ENCODE data around the gene SMYD1.

SMYD1 gene

DNA sequence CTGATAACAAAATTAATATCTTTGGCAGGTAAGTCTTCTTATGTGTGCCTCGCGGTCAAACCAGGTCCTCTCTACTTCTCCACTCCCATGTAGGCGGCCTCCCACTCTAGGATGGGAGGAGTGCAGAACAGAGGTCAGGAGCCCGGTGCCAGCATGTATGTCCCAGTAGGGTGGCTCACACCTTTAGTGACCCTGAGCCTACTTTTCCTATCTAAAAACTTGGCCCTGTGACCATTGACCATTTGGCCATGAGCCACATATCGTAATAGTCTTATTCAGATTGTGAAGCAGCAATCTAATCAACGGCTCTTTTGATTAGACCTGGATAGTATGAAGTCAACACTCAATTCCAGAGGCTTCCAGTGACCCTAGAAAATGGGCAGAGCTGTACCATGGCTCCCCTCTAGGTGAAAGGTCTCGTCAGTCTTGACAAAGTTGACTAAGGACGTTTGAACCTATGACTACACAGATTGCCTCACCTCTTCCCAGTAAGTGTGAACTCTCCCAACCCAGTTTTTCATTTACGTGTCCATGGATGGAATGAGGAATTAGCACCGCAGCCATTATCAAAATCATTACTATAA is 77.4 kb downstream of the SMYD1 start:
- no peak for DNase-seq (ENCODE audit: low read depth)

DNA sequence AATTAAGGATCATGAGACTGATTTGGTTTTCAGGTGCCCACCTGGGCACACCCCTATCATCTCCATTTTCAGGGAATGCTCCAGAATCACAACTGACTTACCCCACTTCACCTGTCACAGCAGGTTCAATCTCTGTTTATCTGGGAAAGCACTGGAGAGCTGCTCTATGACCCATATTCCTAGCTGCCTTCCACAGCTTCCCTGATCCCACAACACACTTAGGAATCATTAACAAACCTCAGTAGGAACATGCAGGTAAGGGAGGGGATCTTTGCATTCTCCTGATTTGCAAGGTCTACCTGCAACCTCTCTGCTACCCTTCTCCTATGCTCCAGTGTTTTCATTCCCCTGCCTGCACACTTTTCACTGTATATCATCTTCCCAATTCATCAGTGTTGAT is 79.0 kb downstream of the SMYD1 start:
- no peak for DNase-seq (ENCODE audit: low read depth)

DNA sequence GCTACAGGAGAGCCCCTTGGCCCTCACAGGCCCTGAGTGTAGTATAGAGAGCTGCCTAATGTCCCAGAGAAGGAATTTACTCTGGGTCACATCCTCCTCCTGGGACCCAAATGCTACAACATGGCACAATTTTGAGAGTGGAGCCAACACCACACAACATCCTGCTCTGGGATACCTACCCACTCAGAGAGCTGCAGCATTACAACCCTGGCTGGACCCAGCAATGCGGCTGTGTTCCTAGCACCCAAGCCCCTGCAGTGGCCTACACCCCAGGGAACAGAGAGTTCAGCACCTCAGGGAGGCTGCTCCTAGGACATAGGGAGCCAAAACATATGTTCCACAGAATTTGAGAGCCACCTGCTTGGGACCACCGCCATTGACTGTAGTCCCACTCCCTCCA is 79.5 kb downstream of the SMYD1 start:
- no peak for DNase-seq (ENCODE audit: low read depth)

DNA sequence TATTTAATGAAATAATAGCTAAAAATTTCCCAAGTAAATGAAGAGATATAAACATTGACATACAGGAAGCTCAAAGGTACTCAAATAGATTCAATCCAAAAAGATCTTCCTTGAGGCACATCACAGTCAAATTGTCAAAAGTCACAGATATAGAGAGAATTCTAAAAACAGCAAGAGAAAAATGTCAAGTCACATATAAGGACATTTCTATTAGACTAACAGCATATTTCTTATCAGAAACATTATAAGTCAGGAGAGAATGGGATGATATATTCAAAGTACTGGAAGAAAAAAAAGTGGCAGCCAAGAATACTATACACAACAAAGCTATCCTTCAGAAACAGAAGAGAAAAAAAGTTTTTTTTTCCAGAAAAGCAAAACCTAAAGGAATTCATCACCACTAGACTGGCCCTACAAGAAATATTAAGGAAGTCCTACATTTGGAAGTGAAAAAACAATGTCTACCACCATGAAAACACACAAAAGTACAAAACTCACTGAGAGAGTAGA is 81.4 kb downstream of the SMYD1 start:
- DNase-seq (ENCODE audit: low read depth) = no peak

DNA sequence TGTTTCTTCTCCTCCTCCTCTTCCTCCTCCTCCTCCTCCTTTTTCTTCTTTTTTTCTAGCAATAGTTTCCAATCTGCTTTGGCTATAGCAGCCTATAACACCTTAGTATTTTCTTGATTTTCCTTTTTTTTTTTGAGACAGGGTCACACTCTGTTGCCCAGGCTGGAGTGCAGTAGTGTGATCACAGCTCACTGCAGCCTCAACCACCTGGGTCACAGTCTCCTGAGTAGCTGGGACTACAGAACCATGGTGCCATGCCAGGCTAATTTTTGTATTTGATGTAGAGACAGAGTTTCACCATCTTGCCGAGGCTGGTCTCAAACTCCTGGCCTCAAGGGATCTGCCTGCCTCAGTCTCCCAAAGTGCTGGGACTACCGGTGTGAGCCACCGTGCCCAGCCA is 91.9 kb downstream of the SMYD1 start:
- DNase-seq (ENCODE audit: low read depth) = no peak

DNA sequence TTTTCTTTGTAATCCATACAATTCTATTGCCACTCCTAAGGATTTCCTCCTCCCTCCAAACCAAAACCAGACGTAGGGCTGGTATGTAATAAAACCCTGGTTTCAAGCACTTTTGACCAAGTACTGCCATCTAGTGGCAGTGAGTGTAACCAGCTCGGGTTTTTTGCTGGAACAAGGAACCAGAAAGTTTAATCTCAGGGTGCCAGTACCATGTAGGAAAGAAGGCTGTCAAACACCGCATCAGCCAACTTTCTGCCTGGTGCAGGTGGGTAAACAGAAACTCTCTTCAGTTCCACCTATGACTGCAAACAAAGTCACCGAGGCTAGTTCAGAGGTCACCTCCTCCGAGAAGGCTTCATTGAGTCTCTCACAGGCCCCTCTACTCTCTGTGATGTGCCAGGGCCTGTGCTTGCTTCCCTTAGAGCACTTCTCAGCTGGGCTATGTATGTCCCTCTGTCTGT is 92.4 kb downstream of the SMYD1 start:
- DNase-seq (ENCODE audit: low read depth) = peak; percentile 72

DNA sequence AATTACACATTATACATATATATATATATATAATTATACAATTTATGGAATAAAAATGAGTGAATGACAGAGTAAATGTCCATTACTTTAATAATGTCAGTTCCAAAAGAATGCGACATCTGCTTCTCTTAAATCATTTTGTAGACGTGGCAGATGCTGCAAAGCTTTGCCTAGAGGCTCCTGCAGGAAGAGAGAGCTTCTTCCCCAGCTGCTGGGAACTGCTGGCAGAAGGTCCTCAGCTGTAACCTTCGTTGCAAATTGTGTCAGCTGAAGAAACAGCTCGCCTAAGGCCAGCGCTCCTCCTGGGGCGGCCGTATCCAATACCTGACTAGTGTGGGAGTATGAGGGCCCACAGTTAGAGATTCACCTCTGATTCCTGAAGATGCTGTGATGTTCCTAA is 92.9 kb downstream of the SMYD1 start:
- DNase-seq (ENCODE audit: low read depth) = no peak

DNA sequence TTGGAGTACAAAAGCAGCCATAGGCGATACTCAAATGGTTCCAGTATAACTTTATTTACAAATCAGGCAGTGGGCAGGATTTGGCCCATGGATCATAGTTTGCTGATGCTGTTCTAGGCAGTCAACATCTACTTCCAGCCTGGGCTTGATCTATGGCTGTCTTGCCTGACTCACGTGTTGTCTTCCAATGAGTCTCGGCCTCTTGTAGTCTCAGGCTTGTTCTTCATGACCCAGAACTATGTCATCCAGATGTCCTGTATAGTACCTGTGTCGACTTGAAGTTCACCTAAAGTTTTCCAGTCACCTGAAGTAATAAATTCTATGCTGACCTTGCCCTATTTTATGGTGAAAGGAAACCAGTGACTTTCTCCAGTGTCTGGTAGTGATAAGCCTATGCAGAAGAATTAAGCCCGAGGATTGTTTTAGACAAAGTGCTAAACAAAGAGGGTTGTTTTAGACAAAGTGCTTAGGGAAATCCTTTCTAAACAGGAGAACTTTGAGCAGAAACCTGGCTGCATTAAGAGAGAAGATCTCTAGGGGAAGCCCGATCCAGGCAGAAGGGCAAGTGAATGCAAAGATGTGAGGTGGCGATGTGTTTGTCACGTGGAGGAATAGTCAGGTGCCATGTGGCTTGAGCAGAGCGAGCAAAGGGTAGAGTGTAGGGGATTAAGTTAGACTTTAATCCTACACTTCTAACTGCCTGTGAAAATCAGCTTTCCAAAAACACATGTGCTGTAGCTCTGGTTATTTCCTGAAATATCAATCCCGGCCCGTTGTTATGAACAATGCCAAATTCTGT is 94.0 kb downstream of the SMYD1 start:
- DNase-seq (ENCODE audit: low read depth) = no peak
